ENCODE results near the gene FOXJ2. TPM values are rescaled to one million over a fixed set of nuclear protein-coding genes. Genes with fewer than 3 reads are reported as not detected.
"Not testable (repeated sequence)": the region's sequence is repeated elsewhere in the genome, so short reads cannot be mapped to it uniquely, and the experiment has no call there.

Gene FOXJ2
- total RNA-seq, 1 donor from 2014 or later = 24.0 TPM

GRCh38 chr12:7991535-7991934 lies 41.0 kb upstream of the FOXJ2 start:
- no peaks in the 10 kb centered on the region for H3K27me3 Mint-ChIP-seq (ENCODE audit: low read depth)
- no peak overlapping the region for H3K27ac Mint-ChIP-seq (ENCODE audit: unreplicated experiment)
- TF ChIP-seq CTCF (IDR thresholded peaks at IDR 0.05) = no peak
- DNase-seq (ENCODE audit: low spot score) = no peak
- no peaks in the 10 kb centered on the region for H3K9me3 Mint-ChIP-seq (ENCODE audit: low read depth)
- no peaks in the 10 kb centered on the region for H3K36me3 Mint-ChIP-seq (ENCODE audit: low read depth)
- no peak overlapping the region for H3K4me3 Mint-ChIP-seq (ENCODE audit: unreplicated experiment)
- H3K4me1 Mint-ChIP-seq (ENCODE audit: low read depth) = no peaks in the 10 kb centered on the region

- no peak for TF ChIP-seq CTCF (IDR thresholded peaks at IDR 0.05)
- Mint-ChIP-seq H3K36me3 (ENCODE audit: low read depth) (peaks cover 6% of the 10 kb centered on the region), H3K4me3 (ENCODE audit: unreplicated experiment) (no peak overlapping the region), H3K27me3 (ENCODE audit: low read depth) (no peaks in the 10 kb centered on the region), H3K9me3 (ENCODE audit: low read depth) (peaks cover 4% of the 10 kb centered on the region), H3K27ac (ENCODE audit: unreplicated experiment) (no peak overlapping the region), H3K4me1 (ENCODE audit: low read depth) (no peaks in the 10 kb centered on the region)
- no peak for DNase-seq (ENCODE audit: low spot score)
These were observed 37.7 kb upstream of the FOXJ2 start for GRCh38 chr12:7994731-7995205.

GRCh38 chr12:7995266-7995963 lies 37.1 kb upstream of the FOXJ2 start:
- peaks cover 6% of the 10 kb centered on the region for H3K36me3 Mint-ChIP-seq (ENCODE audit: low read depth)
- H3K27me3 Mint-ChIP-seq (ENCODE audit: low read depth) = no peaks in the 10 kb centered on the region
- no peak for DNase-seq (ENCODE audit: low spot score)
- H3K27ac Mint-ChIP-seq (ENCODE audit: unreplicated experiment) = no peak overlapping the region
- H3K9me3 Mint-ChIP-seq (ENCODE audit: low read depth) = peaks cover 4% of the 10 kb centered on the region
- H3K4me1 Mint-ChIP-seq (ENCODE audit: low read depth) = no peaks in the 10 kb centered on the region
- TF ChIP-seq CTCF (IDR thresholded peaks at IDR 0.05) = peak; percentile 93
- H3K4me3 Mint-ChIP-seq (ENCODE audit: unreplicated experiment) = no peak overlapping the region

GRCh38 chr12:8000827-8001226 lies 31.7 kb upstream of the FOXJ2 start:
- H3K4me3 Mint-ChIP-seq (ENCODE audit: unreplicated experiment) = not testable (repeated sequence)

DNA sequence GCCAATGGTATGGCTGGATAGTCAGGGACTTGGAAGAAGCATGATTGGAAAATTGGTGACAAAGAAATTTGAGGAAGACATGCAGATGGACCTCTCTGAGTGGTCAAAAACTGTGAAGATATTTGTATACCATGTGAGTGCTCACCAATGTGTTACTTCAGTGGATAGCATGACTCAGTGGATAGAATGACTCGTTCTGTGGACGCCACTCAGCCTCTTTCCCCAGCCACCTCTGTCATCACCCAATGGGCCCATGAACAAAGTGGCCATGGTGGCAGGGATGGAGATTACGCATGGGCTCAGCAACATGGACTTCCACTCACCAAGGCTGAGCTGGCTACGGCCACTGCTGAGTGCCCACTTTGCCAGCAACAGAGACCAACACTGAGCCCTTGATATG lies 31.0 kb upstream of the FOXJ2 start:
- not testable (repeated sequence) for H3K4me1 Mint-ChIP-seq (ENCODE audit: low read depth)

More at GRCh38 chr12:8000827-8001226, 31.7 kb upstream of the FOXJ2 start:
- H3K27ac Mint-ChIP-seq (ENCODE audit: unreplicated experiment); H3K27me3 Mint-ChIP-seq (ENCODE audit: low read depth); H3K4me1 Mint-ChIP-seq (ENCODE audit: low read depth); DNase-seq (ENCODE audit: low spot score); H3K36me3 Mint-ChIP-seq (ENCODE audit: low read depth); H3K9me3 Mint-ChIP-seq (ENCODE audit: low read depth): not testable (repeated sequence)

GRCh38 chr12:8004897-8005296 lies 27.6 kb upstream of the FOXJ2 start:
- H3K27ac Mint-ChIP-seq (ENCODE audit: unreplicated experiment); H3K9me3 Mint-ChIP-seq (ENCODE audit: low read depth); DNase-seq (ENCODE audit: low spot score); H3K36me3 Mint-ChIP-seq (ENCODE audit: low read depth); H3K4me3 Mint-ChIP-seq (ENCODE audit: unreplicated experiment); H3K4me1 Mint-ChIP-seq (ENCODE audit: low read depth): not testable (repeated sequence)
- peaks cover 13% of the 10 kb centered on the region for H3K27me3 Mint-ChIP-seq (ENCODE audit: low read depth)

More for the DNA sequence above, 31.0 kb upstream of the FOXJ2 start:
- not testable (repeated sequence) for H3K27ac Mint-ChIP-seq (ENCODE audit: unreplicated experiment); H3K9me3 Mint-ChIP-seq (ENCODE audit: low read depth); DNase-seq (ENCODE audit: low spot score); H3K27me3 Mint-ChIP-seq (ENCODE audit: low read depth); H3K36me3 Mint-ChIP-seq (ENCODE audit: low read depth); H3K4me3 Mint-ChIP-seq (ENCODE audit: unreplicated experiment)

DNA sequence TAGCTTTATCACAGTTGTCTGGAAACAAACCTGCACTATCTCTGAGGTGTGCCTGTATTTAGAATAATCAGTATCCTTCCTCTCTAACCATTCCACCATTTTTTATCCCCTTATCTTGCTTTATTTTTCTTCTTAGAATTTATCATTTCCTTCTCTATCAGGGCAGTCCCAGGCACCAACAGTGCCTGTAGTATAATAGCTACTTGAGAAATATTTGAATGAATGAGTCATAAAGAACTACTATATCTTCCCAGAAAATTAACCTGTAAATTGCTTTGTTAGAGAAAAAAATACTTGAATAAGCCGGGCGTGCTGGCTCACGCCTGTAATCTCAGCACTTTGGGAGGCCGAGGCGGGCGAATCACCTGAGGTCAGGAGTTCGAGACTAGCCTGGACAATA lies 21.2 kb upstream of the FOXJ2 start:
- peaks cover 3% of the 10 kb centered on the region for H3K4me1 Mint-ChIP-seq (ENCODE audit: low read depth)
- H3K9me3 Mint-ChIP-seq (ENCODE audit: low read depth) = no peaks in the 10 kb centered on the region
- no peak overlapping the region for H3K4me3 Mint-ChIP-seq (ENCODE audit: unreplicated experiment)
- no peak for DNase-seq (ENCODE audit: low spot score)
- H3K27ac Mint-ChIP-seq (ENCODE audit: unreplicated experiment) = no peak overlapping the region
- peaks cover 19% of the 10 kb centered on the region for H3K27me3 Mint-ChIP-seq (ENCODE audit: low read depth)
- no peak for TF ChIP-seq CTCF (IDR thresholded peaks at IDR 0.05)
- H3K36me3 Mint-ChIP-seq (ENCODE audit: low read depth) = peaks cover 1% of the 10 kb centered on the region
